ENCODE data around the gene KXD1.

Gene KXD1

GRCh38 chr19:18601875-18602274 is 44.2 kb downstream of the KXD1 start:
- DNase-seq (ENCODE audit: low read depth, low spot score) = no peak

GRCh38 chr19:18603255-18603957 is 45.7 kb downstream of the KXD1 start:
- DNase-seq (ENCODE audit: low read depth, low spot score) = peak; percentile 61

DNA sequence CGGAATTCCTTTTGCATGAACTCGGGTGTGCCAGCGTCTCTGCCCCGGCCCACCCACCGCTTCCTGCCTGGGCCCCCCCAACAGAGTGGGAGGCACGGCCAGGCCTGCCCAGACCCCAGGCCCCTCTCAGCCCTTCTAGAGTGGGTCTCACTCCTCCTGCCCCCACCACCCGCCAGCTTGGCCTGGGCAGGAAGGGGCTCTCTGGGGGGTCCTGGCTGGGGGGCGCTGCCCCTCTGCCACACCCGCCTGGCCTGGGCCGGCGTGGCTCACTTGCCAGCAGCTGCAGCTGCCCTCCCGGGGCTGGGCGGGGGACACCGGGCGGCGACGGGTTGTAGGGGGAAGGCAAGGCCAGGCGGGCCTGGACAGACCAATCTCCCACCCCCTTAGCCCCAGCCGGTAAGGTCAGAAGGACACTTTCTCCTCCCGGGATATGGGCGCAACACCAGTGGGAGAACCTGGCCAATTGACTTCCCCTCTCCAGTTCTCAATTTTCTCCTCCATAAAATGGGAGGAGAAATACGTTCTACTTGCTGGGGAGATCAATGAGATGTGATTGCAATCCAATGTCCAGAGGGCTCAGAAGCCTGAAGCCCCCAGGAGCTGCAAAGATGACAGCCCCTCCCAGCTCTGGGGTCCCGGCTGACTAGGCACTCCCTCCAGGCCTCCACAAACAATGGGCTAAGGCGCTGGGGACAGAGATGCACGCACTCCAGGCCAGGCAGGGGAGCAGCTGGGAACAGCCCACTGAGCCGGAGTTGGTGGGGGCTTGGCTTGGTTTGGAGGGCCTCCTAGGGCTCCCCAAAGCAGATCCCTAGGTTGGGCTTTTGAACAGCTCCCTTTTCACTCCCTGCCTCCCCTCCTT is 46.5 kb downstream of the KXD1 start:
- peak; percentile 17 for DNase-seq (ENCODE audit: low read depth, low spot score)

DNA sequence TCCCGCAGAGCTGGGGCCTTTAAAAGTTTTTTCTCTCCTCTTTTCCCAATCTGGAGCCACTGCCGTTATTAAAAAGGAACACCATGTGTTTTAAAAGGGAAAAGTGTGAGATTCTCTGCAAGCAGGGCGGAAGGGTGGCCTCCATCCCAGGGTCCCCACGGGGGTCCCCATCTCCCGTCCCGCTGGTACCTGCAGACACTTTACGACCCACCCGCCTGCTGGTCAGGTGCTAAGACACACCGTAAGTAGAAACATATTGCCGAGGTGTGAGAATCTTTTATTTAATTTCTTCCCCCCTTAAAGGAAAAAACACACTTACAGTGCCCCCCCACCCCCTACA is 47.1 kb downstream of the KXD1 start:
- DNase-seq (ENCODE audit: low read depth, low spot score) = no peak

- no peak for DNase-seq (ENCODE audit: low read depth, low spot score)
Measured at GRCh38 chr19:18605196-18605545, 47.5 kb downstream of the KXD1 start.

DNA sequence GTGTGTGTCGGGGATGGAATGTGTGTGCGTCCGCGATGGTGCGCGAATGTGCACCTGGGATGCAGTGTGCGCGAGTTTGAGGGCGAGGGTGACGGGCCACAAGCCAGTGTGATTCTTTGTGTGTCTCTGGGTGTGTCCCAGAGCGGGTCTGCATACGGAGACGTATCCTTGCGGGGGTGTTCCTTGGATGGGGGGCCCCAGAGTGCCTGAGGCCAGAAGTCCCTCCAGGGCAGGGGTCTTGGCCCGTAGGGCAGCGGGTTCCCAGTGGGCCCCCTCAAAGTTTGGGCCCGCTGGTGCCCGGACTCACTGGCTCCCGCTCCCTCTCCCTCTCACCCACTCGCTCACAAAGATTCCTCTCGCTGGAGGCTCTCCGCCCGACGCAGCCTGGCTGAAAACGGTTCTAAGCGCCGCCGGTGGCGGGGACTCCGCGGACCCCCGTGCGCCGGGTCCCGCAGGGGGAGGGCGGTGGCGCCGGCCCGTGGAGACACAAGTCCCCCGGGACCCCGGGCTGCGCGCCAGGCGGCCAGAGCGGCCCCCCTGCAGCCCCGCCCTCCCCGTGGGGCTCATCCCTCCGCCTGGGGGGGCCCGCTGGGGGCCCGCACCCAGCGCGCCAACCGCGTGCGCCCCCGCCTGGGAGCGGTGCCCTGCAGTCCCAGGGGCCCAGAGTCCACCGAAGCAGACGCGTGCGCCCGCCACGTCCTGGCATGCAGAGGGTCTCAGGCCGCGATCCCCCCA is 48.0 kb downstream of the KXD1 start:
- peak; percentile 33 for DNase-seq (ENCODE audit: low read depth, low spot score)

GRCh38 chr19:18606281-18607225 is 48.9 kb downstream of the KXD1 start, which contains the start of gene CRLF1:
CRLF1 (minus strand) TSS chr19:18606799; CDS start chr19:18606656, 143 bp downstream.
- DNase-seq (ENCODE audit: low read depth, low spot score) = peak; percentile 21

GRCh38 chr19:18607226-18608101 is 49.8 kb downstream of the KXD1 start:
- peak; percentile 36 for DNase-seq (ENCODE audit: low read depth, low spot score)

GRCh38 chr19:18608102-18608804 is 50.6 kb downstream of the KXD1 start:
- no peak for DNase-seq (ENCODE audit: low read depth, low spot score)

- no peak for DNase-seq (ENCODE audit: low read depth, low spot score)
Measured at GRCh38 chr19:18608805-18609716, 51.4 kb downstream of the KXD1 start.

GRCh38 chr19:18609717-18610051 is 52.0 kb downstream of the KXD1 start:
- DNase-seq (ENCODE audit: low read depth, low spot score) = no peak

- DNase-seq (ENCODE audit: low read depth, low spot score) = peak; percentile 21
Measured at GRCh38 chr19:18610245-18610555, 52.5 kb downstream of the KXD1 start.

- peak; percentile 43 for DNase-seq (ENCODE audit: low read depth, low spot score)
Measured at GRCh38 chr19:18610556-18611326, 53.1 kb downstream of the KXD1 start.

GRCh38 chr19:18611327-18612050 is 53.8 kb downstream of the KXD1 start:
- DNase-seq (ENCODE audit: low read depth, low spot score) = no peak

DNA sequence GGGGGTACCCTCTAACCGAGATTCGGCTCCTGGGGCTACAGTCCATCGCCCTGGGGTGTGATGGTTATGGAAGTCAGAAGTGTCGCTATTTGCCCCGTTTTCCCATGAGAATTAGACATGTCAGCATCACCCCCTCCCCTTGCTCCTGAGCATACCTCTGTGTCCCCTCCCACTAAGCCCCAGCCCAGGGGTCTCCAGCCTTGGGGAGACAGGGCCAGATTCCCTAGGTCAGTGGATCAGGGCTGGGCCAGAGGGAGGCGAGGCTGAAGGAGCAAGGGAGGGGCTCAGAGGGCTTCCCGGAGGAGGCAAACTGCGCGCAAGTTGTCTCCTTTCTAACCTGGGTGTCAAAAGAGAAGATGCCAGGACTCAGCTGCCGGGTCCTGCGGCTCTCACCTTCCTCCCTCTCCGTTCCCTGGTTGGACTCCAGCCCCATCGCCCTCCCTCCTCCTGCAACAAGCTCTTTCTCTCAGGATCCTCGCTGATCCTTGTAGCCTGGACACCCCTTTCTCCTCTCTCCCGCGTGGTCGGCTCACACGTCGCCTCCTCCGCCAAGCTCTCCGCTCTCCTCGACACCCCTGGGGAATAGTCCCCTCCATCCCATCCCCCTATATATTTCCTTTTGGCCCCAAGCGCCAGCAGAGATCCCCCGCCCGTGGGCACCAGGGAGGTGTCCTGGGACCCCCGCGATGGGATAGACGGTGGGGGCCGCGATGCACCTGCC is 54.5 kb downstream of the KXD1 start:
- DNase-seq (ENCODE audit: low read depth, low spot score) = peak; percentile 16

DNA sequence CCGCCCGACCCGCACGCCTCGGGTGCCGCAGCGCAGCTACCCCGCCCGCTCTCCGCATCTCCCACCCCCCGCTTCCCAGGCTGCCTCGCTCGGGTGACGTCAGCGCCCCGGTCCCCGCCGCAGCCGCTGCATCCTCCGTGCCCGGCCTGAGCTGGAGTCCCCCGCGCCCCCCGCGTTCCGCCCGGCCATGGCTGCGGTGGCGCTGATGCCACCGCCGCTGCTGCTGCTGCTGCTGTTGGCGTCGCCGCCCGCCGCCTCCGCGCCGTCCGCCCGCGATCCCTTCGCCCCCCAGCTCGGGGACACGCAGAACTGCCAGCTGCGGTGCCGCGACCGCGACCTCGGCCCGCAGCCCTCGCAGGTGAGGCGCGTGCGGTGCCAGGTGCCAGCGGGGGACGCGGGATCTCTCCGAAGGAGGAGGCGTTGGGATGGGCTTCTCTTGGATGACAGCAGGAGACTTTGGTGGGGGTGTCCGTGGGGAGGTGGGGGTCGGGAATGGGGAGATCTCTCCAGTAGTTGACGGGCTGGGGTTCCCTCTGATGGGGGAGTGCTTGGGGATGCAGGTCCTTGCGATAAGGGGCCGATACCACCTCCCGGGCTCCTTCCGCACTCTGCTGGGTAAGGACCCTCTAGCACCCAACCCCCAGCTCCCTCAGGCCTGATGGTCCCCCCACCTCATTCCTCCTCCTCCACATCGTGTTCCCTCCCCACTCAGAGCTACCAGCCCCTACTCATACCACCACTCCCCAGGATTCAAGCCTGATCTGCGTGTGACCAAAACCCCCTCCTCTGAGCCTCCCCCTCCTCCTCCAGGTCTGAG is 55.3 kb downstream of the KXD1 start, which contains the start of gene TMEM59L:
Gene TMEM59L (plus strand): TSS at position 99 of the 817 bp plus-strand sequence. CDS start 89 bp downstream, at position 188.
- DNase-seq (ENCODE audit: low read depth, low spot score) = peak; percentile 60

All from astrocyte of the hippocampus (primary cell).